NCI-H1417 treated with DMSO at 0.1 percent for 48 hours (cell line): Measurements from ENCODE around the gene DBNL.

ENCODE experiments used
- DNase-seq: peaks from one replicate; lab custom pipeline; 2025; lab: John Stamatoyannopoulos, UW

The DBNL gene

DNA sequence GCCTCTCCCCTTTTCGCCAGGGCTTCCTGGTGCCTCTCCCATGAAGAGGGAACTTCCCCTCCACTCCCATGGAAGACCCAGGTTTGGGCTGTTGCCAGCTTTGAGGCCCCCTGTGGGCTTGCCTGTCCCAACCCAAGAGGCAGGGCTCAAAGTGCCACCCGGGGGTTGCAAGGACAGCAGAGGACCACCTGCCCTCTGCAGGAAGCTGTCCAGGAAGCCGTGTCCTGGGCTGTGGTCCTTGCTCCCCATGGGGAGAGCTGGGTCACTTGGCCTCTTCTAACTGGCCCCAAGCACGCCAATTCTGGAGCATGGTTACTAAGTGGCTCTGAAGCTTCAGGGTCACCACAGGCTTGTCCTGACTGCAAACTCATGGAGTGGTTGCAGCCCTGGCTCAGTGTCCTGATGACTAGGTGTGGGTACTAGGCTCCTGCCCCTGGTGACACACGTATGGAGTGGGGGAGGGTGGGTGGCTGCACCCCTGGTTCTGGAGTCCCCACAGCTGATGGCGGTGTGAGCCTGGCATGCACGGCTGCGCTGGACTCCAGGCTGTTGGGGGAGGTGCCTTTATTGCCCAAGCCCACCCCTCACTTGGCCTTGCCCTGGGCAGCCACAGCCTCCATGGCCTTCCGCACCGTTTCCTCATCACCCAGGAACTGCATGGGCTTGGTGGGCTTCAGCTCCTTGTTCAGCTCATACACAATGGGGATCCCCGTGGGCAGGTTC is 17.8 kb downstream of the DBNL start:
- DNase-seq, result no peak

DNA sequence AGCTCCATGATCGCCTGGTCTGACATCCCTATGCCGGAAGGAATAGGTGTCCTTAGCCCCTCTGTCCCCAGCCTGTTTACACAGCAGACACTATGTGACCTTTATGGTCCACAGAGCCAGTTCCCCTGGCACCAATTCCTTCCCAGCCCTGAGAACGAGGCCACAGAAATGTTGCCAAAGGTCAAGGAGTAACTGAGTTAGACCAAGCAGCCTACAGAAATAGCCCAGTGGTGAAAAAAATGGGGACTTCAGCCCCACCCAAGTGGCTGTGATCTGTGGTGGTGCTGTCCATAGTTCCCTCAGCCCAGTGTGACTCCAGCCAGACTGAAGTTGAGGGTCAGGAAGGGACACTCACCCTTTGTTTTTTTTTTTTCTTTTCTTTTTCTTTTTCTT is 18.4 kb downstream of the DBNL start:
- no peak for DNase-seq

DNA sequence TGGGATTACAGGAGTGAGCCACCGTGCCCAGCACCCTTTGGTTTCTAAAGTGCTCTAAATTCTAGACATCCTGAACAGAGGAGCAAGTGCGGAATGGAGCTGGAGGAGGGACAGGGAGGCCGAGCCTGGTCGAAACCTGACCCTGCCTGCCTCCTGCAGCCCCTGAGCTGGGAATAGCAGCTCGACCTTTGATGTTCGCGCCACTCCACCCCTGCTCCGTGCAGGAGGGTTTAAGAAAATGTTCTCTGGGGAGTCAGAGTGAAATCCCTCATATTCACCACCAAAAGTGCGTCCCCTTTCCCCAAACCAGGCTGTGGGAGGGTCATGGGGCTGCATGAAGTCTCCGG is 19.0 kb downstream of the DBNL start:
- DNase-seq, result no peak

DNA sequence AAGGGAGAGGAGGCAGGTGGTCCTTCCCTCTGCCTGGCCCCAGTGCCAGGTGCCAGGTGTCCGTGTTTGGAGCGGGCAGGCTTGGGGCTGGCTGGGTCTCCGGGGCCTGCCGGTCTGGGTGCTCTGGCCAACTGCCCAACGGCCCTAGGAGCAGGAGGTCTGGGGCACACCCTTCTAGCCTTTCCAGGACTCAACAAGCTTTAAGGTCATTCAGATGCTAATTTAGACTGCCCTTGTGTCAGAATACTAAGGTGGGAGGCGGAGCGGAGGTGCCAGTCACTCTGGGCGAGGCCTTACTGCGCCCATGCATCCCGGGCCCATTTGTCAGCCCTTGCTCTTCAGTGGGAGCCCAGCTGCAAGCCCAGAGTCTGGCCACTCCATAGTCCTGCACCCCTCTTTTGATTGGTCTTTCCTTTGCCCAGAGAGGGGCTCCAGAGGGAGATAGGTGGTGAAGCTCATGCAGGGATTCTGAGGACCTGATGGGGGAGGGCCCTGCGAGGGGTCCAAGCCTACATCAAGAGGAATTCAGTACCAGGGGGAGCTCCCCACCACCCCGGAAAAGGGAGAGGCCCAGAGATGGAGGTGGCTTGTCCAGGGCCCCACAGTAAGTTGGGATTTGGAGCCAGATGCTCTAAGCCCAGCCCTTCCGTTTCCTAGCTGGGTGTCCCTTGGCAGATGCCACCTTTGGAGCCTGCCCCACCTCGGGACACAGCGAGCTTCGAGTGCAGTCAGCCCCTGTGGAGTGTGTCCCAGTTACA is 19.6 kb downstream of the DBNL start:
- DNase-seq, result no peak

DNA sequence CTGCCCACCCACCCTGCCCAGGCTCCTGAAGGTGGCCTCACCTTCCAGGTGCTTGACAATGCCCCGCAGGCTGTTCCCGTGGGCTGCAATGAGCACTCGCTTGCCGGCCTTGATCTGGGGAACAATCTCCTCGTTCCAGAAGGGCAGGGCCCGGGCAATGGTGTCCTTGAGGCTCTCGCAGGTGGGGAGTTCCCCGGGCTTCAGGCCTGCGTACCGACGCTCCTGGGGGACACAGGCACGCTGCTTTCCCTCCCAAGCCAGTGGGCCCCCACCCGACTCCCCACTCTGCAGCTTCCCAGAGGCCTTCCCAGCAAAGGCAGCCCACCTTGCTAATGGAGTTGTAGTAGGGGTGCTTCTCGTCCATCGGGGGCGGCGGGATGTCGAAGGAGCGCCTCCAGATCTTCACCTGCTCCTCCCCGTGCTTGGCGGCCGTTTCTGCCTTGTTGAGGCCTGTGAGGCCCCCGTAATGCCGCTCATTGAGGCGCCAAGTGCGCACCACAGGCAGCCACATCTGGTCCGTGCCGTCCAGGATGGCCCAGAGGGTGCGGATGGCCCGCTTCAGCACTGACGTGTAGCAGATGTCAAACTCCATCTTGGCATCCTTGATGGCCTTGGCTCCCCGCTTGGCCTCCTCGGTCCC is 20.4 kb downstream of the DBNL start:
- no peak for DNase-seq

DNA sequence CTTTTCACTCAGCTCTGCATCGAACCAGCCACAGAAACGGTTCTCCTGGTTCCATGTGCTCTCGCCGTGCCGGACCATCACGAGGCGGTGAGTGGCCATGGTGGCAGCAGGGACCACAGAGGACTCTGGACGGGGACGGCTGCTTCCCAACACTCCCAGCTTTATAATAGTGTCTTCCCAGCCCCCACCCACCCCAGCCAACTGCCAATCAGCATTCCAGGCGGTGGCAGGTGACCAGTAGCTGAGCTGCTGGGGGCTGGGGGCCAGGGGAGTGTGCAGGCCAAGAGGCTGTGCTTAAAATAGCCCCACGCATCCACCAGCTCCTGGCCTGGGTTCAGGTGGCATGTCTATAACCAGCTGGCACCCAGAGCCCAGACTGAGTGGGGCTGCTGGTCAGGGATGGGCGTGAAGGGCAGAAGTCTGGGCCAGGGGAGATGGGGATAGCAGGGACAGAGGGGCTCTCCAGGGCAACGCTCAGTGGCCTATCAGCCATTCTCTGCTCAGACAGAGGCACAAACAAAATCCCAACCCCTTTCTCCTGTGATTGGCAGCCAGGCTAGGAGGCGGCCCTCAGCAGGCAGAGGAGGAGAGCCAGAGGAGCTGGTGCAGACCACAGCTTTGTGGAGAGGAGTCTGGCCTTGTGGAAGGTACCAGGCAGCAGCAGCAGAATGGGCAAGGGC is 21.1 kb downstream of the DBNL start, which contains the start of gene PGAM2:
Gene PGAM2, minus strand, starts transcription at position 137 of the 680 bp plus-strand sequence. Its CDS starts 38 bp downstream, at position 99.
- no peak for DNase-seq

DNA sequence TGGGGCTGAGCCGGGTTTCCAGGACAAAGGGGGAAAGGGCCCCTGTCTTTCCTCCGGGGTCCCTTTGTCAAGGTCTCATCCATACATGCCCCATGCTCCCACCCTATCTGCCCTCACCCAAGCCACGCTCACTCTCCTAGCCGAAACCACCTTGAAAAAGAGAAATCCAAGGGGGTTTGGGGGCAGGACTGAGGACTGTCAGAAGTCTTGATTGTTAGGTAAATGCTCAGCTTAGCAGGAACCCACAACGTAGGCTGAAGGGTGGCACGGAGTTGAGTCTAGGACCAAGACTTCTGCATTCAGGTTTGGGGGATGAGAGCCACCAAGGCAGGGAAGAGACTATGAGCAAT is 21.6 kb downstream of the DBNL start:
- DNase-seq, result no peak

DNA sequence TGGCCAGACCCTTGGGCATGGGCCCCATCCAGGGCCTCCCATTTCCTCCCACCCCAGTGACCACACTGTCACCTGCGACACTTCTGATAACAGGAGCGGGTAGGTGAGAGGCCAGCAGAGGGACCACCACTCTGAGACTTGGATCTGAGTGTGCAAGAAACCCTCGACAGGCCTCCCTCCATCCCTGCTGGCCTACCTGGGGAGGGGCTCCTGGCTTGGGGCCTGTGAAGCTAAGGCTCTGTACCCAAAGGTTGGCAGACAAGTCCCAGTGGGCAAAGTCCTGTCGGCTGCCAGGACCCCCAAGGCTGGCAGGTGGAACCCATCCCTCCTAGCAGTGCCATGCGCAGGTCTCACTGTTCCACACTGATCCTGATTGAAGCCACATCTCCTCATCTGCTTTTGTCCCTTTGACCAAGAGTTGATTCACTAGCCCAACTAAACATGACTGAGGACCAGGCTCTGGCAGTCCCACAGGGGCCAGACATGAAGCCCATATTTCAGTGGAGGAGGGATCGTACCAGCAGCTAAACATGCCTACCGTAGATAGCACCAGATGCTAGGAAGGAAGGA is 22.1 kb downstream of the DBNL start:
- no peak for DNase-seq

DNA sequence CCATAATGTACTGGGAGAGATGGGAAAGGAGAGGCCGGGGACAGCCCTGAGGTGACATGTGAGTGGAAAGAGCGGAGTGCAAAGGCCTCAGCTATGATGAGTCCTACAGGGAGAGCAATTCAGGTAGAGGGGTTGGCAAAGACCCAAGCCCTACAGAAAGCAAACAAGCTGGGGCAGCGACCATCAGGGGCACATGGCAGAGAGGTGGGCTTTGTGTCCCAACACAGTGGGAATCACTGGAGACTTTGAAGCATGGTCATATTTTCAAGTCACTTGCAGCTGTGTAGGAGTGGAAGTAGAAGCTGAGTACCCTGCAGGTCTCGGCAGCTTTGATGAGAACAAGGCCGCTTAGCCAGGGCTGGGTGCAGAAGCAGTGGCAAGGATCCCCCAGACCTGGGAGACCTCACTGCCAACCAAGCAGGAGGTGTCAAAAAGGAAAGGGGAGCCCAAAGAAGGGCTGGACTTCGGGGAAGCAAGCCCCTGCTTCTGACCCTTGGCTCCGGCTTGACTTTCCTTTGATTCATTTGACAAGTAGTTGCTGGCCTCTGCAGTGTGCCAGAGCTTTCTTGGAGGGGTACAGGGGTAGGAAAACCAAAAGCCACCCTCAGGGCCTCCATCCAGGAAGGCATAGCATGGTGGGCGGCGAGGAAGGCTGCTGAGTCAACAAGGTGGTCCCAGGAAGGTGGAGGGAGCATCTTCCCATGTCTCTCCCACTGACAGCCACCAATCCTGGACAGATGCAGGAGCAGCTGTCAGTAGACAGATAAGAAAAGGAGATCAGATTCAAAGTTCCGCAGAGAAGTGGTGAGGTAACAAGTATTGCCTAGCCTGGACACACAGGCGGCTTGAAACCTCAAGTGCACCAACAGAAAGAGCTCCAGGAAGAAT is 22.8 kb downstream of the DBNL start:
- no peak for DNase-seq

DNA sequence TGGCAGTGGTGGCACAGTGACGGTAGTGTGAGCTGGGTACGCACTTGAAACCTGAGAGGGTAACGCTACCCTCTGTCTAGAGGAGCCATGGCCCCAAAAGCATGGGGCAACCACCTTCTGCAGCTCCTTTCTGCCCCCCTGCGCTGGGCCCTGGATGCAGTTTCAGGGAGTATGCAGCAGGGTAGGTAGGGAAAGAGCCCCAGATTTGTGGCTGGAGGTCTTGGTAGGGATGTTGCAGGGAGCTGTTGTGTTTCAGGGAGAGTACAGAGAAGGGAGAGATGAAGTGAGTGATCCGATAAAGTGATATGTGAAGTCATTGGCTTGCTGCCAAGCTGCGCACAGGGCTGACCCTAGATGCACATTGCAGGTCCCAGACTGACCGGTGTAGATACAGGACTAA is 23.6 kb downstream of the DBNL start:
- DNase-seq, result no peak

DNA sequence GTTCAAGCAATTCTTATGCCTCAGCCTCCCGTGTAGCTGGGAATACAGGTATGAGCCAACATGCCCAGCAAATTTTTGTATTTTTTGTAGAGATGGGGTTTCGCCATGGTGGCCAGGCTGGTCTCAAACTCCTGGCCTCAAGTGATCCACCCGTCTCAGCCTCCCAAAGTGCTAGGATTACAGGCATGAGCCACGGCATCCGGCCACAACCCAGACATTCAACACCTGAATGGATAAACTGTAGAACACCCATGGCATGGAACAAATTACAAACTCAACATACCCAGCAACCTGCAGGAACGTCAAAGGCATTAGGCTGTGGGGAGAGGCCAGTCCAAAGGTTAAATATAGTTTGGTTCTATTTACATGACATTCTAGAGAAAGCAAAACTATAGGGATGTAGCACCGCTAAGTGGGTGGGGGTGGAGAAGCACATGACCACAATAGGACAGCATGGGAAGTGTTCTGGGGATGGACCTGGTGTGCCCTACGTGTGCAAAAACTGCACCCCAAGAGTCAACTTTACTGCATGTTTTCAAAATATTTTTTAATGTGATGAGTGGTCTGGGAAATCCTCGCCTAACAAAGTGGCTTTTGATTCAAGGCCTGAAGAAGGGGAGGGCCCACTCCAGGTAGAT is 27.3 kb downstream of the DBNL start:
- no peak for DNase-seq

DNA sequence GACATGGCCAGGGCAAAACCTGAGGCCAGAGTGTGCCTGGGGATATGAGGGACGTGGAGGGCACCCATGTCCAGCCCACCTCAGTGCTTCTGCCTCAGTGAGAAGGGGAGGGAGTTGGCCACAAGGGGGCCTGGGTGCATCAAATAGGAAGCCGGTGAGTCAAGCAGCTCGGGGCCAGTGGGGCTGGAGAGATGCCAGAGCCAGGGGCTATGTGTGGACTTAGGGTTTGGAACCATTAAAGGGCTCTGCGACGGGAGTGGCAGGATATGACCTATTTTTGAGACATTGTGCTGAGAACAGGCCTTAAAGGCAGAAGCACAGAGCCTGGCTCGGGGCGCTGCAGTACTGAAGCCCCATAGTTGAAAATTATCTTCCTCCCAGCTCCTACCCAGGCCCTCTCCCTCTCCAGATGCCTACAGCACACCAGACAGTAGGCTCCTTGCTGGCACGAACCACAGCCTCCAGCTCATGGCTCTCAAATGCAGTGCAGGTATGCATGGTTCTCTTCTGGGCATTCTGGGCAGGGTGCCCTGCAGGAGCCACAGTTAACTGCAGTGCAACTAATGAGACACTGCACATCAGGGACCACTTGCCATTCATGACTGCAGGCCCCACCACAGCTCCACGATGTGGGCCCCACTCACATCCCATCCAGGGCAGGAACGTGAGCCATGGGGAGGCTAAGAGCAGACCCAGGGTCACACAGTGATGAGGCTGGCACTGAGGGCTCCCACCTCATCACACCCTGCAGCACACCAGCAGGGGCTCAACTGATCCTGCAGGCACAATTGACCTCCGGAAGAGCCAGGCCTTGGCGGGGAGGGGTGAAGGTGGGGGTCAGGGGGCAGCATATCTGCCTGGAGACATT is 28.1 kb downstream of the DBNL start:
- no peak for DNase-seq

DNA sequence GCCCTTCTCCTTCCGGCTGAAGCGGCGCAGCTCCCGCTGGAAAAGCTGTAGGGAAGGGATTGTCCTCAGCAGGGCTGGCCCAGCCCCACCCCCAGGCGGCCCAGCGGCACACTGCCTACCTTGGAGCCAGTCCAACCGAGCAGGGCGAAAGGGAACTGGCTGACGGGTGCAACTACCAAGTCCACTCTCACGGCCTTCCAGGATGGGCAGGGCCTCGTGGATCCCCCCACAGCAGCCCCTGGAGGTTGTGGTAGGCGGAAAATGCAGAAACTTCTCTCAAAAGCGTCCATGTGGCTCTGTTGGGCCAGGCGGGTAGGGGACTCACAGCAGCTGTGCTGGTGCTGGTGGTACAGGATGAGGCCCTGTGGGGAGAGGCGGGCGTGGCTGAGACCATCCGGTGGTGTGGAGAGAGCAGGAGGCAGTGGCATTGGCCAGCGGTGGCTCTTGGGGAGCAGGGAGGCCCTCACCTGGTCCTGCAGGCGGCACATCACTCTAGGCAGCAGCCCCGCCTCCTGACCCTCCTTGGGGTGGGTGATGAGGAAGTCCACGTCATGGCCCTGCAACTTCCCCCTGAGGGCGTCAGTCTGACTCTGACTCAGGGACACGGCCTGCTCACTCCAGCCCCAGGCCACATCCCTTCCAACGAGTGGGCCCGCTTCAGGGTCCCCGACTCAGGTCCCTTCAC is 29.3 kb downstream of the DBNL start:
- DNase-seq, result no peak

DNA sequence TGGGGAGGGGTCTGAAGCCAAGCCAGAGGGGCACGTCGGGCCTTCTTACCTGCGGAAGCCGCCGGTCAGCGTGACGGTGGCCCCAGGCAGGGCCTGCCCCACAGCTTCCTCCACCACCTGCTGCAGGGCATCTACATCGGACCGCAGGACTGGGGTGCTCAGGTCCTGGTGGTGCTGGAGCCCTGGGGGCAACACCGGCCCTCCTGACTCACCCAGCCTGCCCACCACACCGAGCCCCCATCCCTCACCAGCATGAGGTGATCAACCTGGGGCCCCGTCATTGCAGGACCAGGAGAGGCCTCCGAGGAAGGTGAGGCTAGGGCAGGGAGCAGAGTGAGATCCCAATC is 29.8 kb downstream of the DBNL start:
- no peak for DNase-seq

DNA sequence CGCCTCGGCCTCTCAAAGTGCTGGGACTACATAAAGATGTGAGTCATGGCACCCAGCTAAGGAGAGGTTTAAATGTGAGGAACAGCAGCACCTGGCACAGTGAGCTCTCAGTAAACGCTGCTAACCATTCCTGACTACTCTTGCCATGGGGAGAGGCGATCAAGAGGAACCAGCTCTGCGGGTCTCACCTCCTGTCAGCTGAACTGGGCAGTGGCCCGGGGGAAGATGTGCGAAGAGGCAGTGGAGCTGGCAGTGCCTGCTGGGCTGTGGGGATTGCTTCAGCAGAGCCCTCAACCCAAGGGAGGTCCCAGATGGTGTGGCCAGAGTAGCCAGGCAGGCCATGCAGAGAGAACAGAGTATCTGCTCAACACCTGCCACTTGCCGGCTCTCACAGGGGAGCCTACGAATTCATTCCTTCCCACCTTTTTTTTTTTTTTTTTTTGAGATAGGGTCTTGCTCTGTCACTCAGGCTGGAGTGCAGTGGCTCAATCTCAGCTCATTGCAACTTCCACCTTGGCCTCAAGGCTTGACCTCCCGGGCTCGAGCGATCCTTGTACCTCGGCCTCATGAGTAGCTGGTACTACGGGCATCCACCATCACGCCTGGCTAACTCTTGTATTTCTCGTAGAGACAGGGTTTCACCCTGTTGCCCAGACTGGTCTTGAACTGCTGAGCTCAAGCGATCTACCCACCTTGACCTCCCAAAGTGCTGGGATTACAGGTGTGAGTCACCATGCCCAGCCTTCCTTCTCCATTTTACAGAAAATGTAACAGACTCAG is 31.0 kb downstream of the DBNL start:
- DNase-seq, result no peak

DNA sequence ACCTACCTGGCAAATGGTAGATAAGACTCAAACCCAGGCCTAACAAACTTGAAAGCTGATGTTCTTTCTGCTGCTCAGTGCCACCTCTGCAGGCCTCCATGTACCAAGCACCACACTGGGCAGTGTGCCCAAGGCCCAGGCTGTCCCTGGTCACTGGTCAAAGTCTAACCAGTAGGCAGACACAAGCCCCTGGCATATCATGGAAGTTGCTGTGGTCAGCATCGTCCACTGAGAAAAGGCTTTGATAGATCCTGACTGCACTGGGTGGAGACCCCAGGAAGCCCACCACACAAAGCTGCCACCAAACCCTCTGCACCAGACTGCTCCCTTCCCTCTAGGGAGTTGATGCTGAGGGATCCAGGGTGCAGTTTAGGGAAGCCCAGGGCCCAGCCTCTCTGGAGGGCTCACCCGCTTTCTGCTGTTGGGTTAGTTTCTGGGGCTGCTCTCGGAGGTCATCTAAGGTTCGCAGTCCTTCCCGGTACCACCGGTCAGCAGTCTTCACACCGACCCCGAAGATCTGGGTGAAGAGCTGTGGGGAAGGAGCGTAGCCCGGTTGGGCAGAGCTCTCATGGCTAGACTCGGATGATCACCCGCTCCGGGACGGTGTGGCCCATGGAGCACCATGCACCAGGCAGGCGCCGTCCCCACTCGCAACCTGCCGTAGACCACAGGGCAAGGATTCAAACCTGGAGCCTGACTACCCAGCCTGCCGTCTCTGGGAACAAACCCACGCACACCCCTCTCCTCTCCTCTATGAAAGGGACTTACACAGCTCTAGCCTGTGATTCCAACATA is 31.8 kb downstream of the DBNL start:
- no peak for DNase-seq

DNA sequence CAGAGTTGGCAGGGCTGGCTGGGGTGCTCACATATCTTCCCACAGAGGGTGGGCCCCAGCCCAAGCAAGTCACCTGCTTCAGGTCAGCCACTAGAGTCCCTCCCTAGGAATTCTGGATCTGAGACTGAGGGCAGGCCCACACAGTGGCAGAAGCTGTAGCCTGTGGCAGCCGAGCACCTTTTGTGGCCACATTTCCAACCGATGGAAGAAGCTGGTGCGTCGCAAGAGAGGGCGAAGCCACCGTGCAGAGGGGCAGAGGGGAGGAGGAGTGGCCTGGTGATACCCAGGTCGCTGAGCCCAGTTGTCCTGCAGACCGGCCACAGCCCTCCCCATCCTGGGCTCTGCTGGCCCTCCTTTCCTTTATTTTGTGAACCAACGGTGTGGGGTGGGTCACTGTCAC is 32.6 kb downstream of the DBNL start:
- DNase-seq, result no peak

DNA sequence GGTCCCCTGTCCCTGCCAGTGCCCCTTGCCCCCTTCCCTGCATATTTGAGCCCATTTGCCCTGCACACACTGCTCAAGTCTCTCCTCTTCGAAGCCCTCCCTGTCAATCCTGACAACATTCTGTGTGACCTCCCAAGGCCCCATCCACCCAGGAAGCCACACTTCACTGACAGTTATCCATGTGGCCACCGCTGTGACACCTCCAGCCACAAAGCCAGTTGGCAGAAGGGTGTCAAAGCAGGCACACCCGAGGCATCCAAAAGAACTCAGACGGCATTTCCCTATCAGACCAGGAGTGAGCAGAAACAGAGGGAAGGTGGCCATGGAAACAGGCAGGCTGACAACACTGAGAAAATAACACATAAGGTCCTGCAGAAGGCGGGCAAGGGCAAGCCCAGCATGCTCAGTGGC is 33.2 kb downstream of the DBNL start:
- no peak for DNase-seq
